Pulmonary artery endothelial cell (primary cell): ENCODE measurements around the gene STOM. TPM values are rescaled to one million over a fixed set of nuclear protein-coding genes. Genes with fewer than 3 reads are reported as not detected.
"Not testable (repeated sequence)": the region's sequence is repeated elsewhere in the genome, so short reads cannot be mapped to it uniquely, and the experiment has no call there.

Source experiments
- DNase-seq: peaks from one replicate; pipeline ENCODE4 v3.0.0-alpha.2; 2011; ENCODE audit warnings: low read depth, low spot score
- total RNA-seq: library from RNA; depleted of rRNA; stranded (reverse); fragments of >200 nt; gene quantifications from 2 replicates; pipeline ENCODE4 v1.2.3, GENCODE V29; 2014

Gene STOM, protein sequence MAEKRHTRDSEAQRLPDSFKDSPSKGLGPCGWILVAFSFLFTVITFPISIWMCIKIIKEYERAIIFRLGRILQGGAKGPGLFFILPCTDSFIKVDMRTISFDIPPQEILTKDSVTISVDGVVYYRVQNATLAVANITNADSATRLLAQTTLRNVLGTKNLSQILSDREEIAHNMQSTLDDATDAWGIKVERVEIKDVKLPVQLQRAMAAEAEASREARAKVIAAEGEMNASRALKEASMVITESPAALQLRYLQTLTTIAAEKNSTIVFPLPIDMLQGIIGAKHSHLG
- 196 and 284 TPM in 2 replicates for total RNA-seq

DNA sequence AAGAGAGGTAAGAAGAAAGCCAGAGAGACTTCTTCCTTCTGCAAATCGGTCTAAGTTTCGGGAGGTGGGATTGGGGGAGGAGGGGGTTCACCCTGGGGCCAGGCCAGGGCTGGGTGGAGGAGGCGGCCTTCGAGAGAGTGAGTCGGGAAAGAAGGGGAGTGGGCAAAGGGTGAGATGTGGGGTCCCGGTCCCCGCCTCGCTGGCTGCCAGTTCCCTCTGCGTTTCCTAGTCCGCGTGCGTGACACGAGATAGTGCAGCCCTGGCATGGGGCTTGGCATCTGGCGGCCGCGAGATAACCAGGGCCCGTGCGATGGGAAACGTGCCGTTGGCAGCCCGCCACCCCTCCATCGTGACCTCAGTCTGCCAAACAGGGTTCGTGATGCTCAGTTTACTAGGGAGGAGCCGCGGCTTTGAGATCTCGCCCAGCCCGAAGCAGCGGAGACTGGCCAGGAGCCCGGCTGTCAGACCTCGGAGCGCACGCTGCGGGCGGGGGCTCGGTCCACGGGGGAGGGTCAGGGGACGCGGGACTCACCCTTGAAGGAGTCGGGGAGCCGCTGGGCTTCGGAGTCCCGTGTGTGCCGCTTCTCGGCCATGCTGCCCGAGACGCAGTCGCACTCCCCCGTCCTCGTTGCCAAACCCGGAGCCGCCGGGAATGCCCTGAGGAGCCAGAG is at the start of gene STOM:
Gene STOM, minus strand, starts transcription at position 656 of the 671 bp plus-strand sequence. Its CDS starts 63 bp downstream, at position 593.
- DNase-seq: peak; percentile 59

DNA sequence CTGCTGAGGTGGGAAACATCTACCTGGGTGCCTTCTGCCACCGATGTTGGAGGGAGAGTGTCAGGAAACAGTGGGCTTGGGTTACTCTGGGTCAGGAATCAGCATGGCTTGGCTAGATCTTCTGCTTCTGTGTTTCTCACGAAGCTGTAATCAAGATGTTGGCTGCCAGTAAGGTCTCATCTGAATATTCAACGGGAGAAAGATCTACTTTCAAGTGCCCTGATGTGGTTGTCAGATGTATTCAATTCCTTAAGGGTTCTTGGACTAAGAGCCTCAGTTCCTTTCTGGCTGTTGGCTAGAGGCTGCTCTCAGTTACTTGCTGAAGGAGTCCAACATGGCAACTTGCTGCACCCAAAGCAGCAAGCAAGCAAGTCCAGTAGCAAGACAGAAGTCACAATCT is 41.9 kb upstream of the STOM start:
- DNase-seq: no peak

DNA sequence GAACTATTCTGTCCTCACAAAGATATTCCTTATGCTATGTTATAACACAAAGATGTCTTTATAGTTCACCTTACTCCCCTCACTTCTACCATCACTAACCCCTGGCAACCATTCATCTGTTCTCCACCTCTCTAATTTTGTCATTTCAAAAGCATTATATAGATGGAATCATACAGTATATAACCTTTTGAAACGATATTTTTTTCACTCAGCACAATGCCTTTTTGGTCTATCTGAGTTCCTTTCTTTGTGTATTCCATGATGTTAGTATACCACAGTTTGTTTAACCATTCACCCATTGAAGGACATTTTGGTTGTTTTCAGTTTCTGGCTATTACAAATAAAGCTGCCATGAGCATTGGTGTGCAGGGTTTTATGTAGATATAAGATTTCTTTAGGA is 35.8 kb upstream of the STOM start:
- DNase-seq: no peak

DNA sequence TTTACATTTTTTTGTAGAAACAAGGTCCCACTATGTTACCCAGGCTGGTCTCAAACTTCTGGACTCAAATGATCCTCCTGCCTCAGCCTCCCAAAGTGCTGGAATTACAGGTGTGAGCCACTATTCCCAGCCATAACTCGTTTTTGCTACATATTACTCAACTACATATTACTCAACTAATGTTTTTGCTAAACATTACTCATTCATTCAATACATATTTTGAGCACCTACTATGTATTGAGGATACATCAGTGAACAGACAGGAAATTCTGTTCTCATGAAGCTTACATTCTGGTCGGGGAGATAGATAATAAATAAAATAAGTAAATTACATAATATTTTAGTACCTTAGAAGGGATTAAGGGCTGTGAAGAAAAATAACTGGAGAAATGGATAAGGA is 34.9 kb upstream of the STOM start:
- no peak for DNase-seq

DNA sequence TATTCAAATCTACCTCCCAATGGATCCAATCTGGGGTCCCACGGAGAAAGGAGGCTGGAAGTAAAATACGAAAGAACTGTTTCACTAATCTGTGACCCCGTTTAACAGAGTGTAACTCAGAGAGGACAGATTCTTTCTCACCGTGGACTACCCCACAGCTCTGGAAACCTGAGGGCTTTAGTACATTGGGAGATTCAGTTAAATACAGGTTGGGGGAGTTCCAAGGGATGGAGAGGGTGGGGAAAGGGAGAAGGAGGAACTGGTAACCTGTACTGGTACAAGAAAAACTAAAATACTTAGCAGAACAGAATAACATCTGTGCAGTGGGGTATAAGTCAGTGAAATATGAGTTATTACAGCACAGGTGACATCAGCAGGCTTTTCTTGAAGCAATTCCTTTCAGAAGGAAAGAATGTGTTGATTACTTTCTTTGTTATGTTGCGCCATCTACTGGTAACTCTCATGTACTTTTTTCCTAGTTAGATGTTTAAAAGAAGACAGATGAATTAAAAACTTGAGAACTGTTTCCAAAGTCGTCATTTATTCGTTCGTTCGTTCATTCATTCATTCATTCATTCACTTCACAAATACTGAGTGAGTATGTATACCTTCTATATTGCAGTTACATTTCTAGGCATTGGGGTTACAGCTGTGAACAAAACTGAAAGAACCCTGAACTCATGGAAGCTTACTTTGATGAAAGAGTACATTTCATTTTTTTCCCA is 30.0 kb upstream of the STOM start:
- peak; percentile 60 for DNase-seq

DNA sequence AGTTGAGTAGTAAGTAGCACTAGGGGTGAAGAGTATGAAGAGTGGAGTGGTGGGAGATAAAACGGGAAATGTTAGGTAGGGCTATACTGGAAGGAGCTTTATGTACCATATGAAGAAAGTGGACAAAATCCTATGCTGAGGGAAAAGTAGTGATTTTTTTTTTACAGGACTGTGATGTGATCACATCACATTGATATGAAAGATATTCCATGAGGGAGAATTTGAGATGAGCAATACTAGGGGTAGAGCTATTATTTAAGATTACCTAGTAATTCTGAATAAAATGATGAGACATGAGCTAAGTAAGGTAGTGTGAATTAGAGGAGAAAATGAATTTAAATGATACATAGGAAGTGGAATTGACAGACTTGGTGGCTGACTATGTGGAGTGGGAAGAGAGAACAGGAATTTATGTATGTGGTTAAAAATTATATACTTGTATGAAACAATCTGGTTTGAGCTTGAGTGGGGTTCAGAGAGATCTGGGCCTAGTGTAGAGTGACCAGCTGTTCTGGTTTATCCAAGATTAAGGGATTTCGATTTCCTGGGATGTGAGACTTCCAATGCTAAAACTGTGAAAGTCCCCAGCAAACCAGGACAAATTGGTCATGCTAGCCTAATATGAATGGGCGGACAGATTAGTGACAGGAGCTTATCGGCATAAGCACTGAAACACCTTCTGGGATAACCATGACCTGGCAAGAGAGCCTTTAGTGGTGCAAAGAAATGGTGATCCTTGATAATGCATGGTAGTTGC is 29.3 kb upstream of the STOM start:
- no peak for DNase-seq

DNA sequence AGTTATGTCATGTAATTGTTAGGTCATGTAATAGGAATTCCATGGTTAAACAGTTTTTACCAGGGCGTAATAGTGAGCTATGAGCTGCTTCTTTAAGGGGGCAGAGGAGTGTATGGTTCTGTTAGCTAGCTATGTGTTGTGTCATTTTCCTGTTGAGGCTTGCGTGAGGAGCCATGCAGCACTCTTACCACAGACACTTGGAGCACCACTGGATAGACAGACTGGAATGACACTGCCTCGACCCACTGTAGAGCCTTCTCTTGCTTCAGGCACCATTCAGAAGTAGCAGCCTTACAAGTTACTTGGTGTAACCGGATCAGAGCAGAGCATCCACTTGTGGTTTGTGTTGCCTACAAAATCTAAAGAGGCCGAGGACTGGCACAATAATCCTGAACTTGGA is 28.3 kb upstream of the STOM start:
- peak; percentile 13 for DNase-seq

DNA sequence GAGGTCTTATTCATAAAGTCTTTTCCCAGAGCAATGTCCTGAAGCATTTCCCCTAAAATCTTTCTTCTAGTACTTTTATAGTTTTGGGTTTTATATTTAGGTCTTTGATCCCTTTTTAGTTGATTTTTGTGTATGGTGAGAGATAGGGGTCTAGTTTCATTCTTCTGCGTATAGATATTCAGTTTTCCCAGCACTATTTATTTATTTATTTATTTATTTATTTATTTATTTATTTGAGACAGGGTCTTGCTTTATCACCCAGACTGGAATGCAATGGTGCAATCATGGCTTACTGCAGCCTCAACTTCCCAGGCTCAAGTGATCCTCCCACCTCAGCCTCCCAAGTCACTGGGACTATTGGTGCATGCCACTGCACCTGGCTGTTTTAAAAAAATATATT is 27.2 kb upstream of the STOM start:
- not testable (repeated sequence) for DNase-seq

DNA sequence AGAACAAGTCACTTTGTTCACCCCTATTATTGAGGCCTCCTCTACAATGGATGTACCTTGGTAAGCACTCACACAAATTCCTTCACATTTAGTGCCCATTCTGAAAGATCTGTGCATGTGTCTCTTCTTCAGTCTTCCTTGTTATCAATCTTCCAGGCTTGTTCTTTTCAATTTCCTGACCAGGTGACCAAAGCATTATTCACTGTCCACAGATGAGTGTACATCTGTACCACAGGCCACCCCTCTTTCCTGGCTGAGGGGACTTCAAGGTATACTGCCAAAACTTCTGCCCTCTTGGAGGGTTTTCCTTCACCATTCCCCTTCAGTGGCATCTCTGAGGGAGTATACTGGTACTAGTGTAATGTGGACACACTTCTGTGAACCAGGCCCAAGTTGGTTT is 25.5 kb upstream of the STOM start:
- no peak for DNase-seq

DNA sequence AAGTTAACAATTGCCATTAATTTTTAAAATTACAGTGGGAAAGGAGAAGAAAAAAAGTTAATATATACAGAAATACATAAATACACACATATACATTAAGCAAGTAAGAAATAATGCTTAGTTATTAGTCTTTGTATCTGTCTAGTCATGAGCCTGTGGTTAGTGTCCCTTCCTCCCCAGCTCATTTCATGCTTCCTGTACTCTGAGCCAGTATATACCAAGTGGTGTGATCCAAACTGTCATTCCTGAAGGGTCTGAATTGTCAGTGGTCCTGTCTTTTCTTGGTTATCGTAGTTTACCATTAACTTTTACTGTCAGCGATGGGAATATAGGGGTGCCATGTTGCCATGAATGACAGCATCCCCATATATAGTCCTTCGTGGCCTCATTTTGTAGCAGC is 24.2 kb upstream of the STOM start:
- DNase-seq: no peak

DNA sequence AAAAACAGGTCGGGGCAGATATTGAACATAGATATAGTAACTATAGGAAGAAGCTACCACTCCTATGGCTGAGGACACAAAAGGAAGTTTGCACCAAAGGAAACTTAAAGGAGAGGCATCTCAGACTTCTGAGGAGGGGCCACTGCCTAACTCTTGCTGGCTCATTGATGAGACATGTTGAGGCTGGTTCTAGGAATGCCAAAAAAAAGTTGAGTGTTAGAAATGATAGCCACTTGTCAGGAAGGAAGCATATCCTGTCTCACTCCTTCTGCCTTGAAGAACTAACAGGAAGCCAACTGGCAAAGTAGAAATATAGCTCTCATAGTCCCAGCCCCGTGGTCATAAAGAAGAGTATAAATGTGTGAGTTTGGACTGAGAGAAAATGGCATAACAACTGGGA is 23.3 kb upstream of the STOM start:
- no peak for DNase-seq

DNA sequence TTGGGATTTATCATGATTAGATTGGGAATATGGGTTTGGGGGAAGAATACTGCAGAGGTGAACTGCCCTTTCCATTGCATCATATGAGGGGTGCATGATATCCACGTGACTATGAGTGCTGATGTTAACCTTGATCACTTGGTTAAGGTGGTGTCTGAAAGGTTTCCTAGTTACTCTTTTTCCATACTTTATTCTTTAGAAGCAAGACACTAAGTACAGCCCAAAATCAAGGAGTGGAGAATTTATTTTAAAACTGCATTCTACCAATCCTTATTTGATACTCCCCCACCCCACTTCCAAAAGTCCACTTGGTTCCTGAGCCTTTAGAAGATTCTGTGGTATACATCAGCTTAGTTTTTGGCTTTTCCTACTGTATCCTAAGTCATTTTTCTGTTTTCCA is 20.3 kb upstream of the STOM start:
- DNase-seq: no peak

DNA sequence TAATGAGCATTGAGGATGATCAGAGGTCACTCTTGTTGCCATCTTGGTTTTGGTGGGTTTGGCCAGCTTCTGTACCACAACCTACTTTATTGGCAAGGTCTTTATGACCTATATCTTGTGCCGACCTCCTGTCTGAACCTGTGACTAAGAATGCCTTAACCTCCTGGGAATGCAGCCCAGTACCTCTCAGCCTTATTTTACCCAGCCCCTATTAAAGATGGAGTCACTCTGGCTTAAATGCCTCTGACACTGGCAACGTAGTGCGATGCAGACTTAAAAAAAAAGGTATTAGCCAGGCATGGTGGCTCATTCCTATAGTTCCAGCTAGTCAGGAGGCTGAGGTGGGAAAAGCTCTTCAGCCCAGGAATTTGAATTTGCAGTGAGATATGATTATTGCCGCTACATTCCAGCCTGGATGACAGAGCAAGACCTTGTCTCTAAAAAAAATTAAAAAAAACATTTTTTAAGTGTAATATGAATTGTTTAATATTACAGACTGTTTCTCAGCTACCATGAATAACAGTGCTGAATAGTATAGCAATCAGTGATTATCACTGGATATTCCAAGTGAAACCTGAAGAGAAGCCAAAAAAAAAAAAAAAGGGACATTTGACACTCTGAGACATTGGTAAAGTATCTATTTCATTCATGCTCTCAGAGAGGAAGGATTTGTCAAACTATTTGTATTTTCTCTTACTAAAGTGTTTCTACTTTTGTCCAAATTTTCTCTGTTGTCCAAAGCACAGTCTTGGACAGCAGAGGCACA is 18.3 kb upstream of the STOM start:
- no peak for DNase-seq

DNA sequence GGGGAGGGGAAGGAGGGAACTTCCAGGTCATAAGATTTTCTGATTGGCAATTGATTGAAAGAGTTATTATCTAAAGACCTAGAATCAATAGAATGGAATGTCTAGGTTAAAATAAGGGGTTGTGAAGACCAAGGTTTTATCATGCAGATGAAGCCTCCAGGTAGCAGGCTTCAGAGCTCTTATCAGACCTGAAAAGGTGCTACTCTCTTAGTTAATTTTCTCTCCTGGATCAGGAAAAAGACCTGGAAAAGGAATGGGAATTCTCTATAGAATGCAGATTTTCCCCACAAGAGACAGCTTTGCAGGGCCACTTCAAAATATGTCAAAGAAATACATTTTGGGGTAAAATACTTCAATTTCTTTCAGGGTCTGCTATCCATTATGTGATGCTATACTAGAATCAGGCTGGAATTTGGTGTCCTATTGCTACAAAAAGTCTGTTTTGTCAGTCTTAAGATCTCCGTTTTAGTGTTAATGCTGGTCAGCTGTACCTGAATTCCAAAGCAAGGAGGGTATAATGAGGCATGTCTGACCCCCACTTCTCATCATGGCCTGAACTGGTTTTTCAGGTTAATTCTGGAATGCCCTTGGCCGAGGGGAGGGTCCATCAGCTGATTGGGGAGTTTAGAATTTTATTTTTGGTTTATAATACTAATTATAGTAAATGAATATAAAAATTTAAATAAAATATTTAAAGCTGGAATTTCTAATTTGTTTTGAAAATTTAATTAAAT is 16.6 kb upstream of the STOM start:
- no peak for DNase-seq

DNA sequence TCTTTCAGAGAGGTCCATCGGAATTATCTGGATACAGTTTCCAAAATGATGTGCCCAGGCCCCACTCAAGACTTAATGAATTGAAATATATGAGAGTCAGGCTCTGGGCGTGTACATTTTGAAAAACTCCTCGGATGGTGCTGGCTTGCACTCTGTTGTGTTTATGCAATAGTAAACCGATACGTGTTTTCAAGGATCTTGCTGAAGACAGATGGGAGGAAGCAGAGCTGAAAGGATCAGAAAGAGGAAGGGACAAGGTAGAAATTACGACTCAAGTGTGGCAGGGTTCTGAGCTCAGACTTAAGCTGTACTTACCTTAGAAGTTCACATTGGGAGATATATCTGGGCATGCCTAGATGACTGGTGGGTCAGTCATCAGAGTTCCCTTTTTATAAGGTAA is 13.7 kb upstream of the STOM start:
- DNase-seq: no peak

DNA sequence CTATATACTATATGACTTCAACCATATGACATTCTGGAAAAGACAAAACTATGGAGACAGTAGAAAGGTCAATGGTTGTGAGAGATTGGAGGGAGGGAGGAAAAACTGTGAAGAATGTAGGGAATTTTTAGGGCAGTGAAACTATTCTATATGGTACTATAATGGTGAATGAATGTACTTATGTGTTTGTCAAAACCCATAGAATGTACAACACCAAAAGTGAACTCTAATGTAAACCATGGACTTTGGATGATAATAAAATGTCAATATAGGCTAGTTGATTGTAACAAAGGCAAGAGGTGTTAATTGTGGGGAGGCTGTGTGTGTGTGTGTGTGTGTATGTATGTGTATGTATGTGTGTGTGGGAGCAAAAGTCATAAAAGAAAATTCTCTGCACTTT is 10.8 kb upstream of the STOM start:
- no peak for DNase-seq

DNA sequence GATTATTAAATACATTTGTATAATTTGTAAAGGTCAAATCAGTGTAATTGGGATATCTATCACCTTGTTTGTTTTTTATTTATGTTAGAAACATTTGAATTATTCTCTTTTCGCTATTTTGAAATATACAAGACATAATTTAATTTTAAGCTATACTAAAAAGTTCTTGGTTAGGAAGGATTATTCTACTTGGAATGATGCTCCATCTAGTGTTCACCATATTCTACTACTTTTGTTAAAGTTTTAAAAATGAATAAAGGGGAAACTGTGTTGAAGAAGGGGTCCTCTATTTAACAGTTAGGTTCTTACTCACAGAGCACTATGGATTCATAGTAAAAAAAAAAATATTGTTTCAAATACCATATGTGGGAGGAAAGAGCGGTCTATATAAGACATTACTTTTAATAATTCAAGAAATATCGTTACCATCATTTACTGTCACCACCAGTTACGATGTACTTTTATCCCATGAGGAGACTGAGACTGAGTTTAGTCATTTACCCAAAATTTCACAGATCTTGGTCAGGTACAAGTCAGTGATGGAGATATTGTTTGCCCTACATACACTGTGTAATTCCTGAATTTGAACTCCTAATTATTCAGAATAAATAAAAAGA is 6.3 kb upstream of the STOM start:
- no peak for DNase-seq

DNA sequence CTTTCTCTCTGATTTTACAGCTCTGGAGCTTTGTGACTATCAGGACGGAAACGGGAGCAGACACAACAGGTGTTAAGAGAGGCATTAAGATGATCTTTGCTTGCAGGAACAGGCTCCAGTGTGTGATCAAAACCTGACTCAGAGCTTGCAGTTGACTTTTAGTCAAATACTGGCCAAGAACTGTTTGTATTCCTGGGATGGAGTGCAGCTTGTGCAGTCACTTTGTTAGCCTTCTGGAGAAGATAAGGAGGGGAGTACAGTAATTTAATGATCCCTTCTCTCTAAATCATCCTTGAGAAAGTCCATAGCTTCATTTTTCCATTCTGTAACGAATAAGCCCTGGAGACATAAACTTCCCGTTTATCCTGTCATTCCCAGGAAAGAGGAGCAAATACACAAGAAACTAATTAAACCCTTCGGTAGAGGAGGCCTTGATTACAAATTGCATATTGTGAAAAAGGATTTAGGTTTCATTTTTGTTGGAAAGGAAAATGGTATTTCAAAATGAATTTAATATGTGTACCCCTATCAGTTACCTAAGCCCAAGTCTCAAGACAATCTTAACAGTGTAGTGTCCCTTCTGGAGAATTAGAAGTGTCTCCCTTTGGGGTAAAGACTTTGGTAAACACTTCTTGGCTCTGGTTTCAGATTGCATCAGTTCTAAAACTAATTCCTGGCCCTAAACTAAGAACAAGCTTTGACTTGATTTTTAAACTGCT is 3.1 kb upstream of the STOM start:
- DNase-seq: no peak

DNA sequence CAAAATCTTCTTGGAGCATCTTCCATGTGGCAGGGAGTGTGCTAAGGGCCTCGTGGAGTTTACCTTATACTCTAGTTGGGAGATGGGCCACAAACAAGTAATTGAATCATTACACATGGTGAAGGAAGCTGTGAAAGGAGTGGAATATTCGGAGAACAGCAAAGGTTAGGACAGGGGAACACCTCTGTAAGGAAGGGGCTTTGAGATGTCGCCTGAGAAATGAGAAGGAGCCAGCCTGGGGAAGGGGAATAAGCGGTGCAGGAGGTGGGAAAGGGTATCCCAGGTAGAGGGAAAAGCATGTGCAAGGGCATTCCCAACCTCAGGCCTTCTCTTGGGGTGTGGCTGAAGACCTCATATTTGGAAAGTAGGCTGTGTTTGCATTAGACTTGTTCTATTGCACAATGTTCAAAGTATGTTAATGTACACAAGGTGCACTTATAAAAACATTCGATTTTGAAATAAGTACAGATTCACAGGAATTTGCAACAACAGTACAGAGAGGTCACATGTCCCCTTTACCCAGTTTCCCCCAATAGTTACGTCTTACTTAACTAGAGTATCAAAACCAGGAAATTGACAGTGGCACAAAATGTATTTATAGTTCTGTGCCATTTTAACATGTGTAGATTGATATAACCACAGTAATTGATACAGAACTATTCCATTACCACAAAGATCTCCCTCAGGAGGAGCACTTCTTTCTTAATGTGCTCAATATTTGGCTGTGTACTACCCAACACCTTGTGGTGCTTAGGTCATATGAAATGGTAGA is 2.4 kb upstream of the STOM start:
- DNase-seq: no peak
